Endothelial cell of umbilical vein (primary cell): Measurements from ENCODE around the gene RNF150. TPM values are rescaled to one million over a fixed set of nuclear protein-coding genes. Genes with fewer than 3 reads are reported as not detected.

ENCODE experiments used
- BruUV-seq: library from RNA; stranded (reverse); fragments of 400-500 nt; replicated peaks from 2 replicates; lab custom pipeline; 2021; lab: Mats Ljungman, UMichigan
- CTCF ChIA-PET: fragments of 300-600, 350-600 bp; sonication (Branson Sonifier 250); formaldehyde crosslinking; loops from one replicate; lab custom pipeline; 2021; ENCODE audit warnings: antibody characterized with exemption, inconsistent platforms; lab: Charles Lee
- POLR2A ChIA-PET: fragments of 300-600, 350-600 bp; sonication (Branson Sonifier 250); formaldehyde crosslinking; loops from one replicate; lab custom pipeline; 2021; ENCODE audit warnings: antibody characterized with exemption, inconsistent platforms; lab: Charles Lee
- DNase-seq: peaks from one replicate; pipeline ENCODE4 v3.0.0-alpha.2; 2011; ENCODE audit warnings: low read depth, low spot score
- FAIRE-seq: peaks from 2 replicates; lab custom pipeline; 2011; peaks lifted over from hg19 to GRCh38; lab: Jason Lieb, UNC
- H2AFZ ChIP-seq: 2 replicates; pipeline ENCODE4 v1.6.0; 2012; ENCODE audit warnings: low read depth, low read length, control low read depth, inconsistent platforms
- H3K27ac ChIP-seq: 2 replicates; pipeline ENCODE4 v1.5.1; 2011; ENCODE audit warnings: low read depth, mild to moderate bottlenecking, control low read depth, low read length, moderate library complexity; ENCODE audit not compliant: insufficient read depth
- H3K27me3 ChIP-seq, 2 experiments: 2 replicates each; pipeline versions ENCODE4 v1.6.0 to v1.6.1; 2011; ENCODE audit warnings: low read length in 2 of 2, mixed read lengths in 1 of 2; ENCODE audit not compliant: control insufficient read depth in 2 of 2, insufficient read depth in 2 of 2
- H3K36me3 ChIP-seq, 2 experiments: 2 replicates in 1 of 2; 3 replicates in 1 of 2; pipeline ENCODE4 v1.5.1; 2011; ENCODE audit warnings: low read length in 2 of 2, mild to moderate bottlenecking in 1 of 2, moderate library complexity in 1 of 2; ENCODE audit not compliant: control insufficient read depth in 2 of 2, insufficient read depth in 2 of 2; ENCODE audit errors: extremely low read depth in 1 of 2
- H3K4me1 ChIP-seq: 3 replicates; pipeline ENCODE4 v1.5.1; 2011; ENCODE audit warnings: mild to moderate bottlenecking, low read length; ENCODE audit not compliant: control insufficient read depth, insufficient read depth; ENCODE audit errors: extremely low read depth
- H3K4me2 ChIP-seq: 2 replicates; pipeline ENCODE4 v1.6.1; 2011; ENCODE audit warnings: low read length, control low read depth, mixed read lengths; ENCODE audit not compliant: insufficient read depth
- H3K4me3 ChIP-seq, 3 experiments: fragments of 200-600 bp in 1 of 3; sonication (generic), shearing (Covaris generic) in 1 of 3; replicated peaks in 1 of 3; 2 replicates each; pipeline ENCODE4 v1.5.1; 2011 to 2016; ENCODE audit warnings: control low read depth in 3 of 3, low read length in 3 of 3, mild to moderate bottlenecking in 2 of 3, inconsistent platforms in 1 of 3, low read depth in 1 of 3, moderate library complexity in 1 of 3; ENCODE audit not compliant: insufficient read depth in 1 of 3
- H3K79me2 ChIP-seq: 2 replicates; pipeline ENCODE4 v1.6.0; 2012; ENCODE audit warnings: low read length, inconsistent platforms; ENCODE audit not compliant: control insufficient read depth, insufficient read depth
- H3K9ac ChIP-seq: replicated peaks from 2 replicates; pipeline ENCODE3; 2011; ENCODE audit warnings: low read length, control low read depth; ENCODE audit not compliant: insufficient read depth; ENCODE audit errors: extremely low read depth
- H3K9me1 ChIP-seq: replicated peaks from 3 replicates; pipeline ENCODE4 v1.6.0; 2011; ENCODE audit warnings: mild to moderate bottlenecking, low read length; ENCODE audit not compliant: control insufficient read depth, insufficient read depth; ENCODE audit errors: extremely low read depth
- H3K9me3 ChIP-seq: replicated peaks from 2 replicates; pipeline ENCODE4 v1.5.1; 2012; ENCODE audit warnings: low read length, inconsistent platforms; ENCODE audit not compliant: control insufficient read depth, insufficient read depth
- H4K20me1 ChIP-seq: replicated peaks from 2 replicates; pipeline ENCODE3; 2011; ENCODE audit warnings: mild to moderate bottlenecking, low read length; ENCODE audit not compliant: control insufficient read depth, insufficient read depth; ENCODE audit errors: extremely low read depth
- CTCF ChIP-seq, 2 donors: IDR thresholded peaks; 1 replicate in 1 of 2; 2 replicates in 1 of 2; pipeline ENCODE4 v1.5.1; 2011; ENCODE audit warnings: low read length in 2 of 2, mild to moderate bottlenecking in 2 of 2, moderate library complexity in 2 of 2, control low read depth in 1 of 2, inconsistent platforms in 1 of 2, low read depth in 1 of 2; ENCODE audit not compliant: insufficient read depth in 1 of 2; ENCODE audit errors: extremely low read depth in 1 of 2
- EZH2 ChIP-seq: IDR thresholded peaks from 2 replicates; pipeline ENCODE4 v1.6.1; 2012; ENCODE audit warnings: borderline replicate concordance, low read depth, mild to moderate bottlenecking, moderate library complexity, low read length, inconsistent platforms; ENCODE audit not compliant: severe bottlenecking
- FOS ChIP-seq: IDR thresholded peaks from 2 replicates; pipeline ENCODE4 v1.6.1; 2011; ENCODE audit warnings: mild to moderate bottlenecking, low read length, moderate library complexity, borderline replicate concordance; ENCODE audit not compliant: insufficient read depth
- GATA2 ChIP-seq: IDR thresholded peaks from 2 replicates; pipeline ENCODE4 v1.7.0; 2011; ENCODE audit warnings: low read depth, mild to moderate bottlenecking, moderate library complexity, mixed read lengths, low read length; ENCODE audit not compliant: insufficient read length, insufficient read depth
- JUN ChIP-seq: IDR thresholded peaks from 2 replicates; pipeline ENCODE4 v1.6.1; 2011; ENCODE audit warnings: borderline replicate concordance, low read depth; ENCODE audit not compliant: insufficient read length, insufficient read depth
- MAX ChIP-seq: IDR thresholded peaks from 2 replicates; pipeline ENCODE4 v1.6.1; 2011; ENCODE audit not compliant: insufficient read depth, insufficient read length
- MYC ChIP-seq: IDR thresholded peaks from one replicate; pipeline ENCODE4 v1.6.1; 2011; ENCODE audit warnings: mild to moderate bottlenecking, low read depth, low read length
- POLR2A ChIP-seq: IDR thresholded peaks from 2 replicates; pipeline ENCODE4 v1.6.1; 2012; ENCODE audit warnings: low read depth, mild to moderate bottlenecking, control low read depth, low read length
- POLR2AphosphoS5 ChIP-seq: IDR thresholded peaks from 2 replicates; pipeline ENCODE4 v1.6.1; 2012; ENCODE audit warnings: low read depth, mild to moderate bottlenecking, control low read depth, low read length, moderate library complexity; ENCODE audit not compliant: insufficient read depth
- dilution Hi-C: fragments of 300-500 bp; cut with MboI; formaldehyde crosslinking; loops from one replicate; pipeline ENCODE4 v1.15.0; 2019; ENCODE audit warnings: low sequenced_read_pairs; ENCODE audit not compliant: extremely low pct_ligation_motif_present
- intact Hi-C: fragments of 100-400 bp; cut with micrococcal nuclease; formaldehyde crosslinking; loops from one replicate; pipeline ENCODE4 v1.10.0; 2022
- polyA plus RNA-seq, 4 experiments: library from polyadenylated mRNA; depleted of rRNA in 3 of 4; stranded (reverse) in 3 of 4; unstranded in 1 of 4; fragments of >200 nt; gene quantifications; 2 replicates each; pipeline versions ENCODE4 v1.2.1 to v1.2.3, GENCODE V29; 2011 to 2012; ENCODE audit warnings: missing spikeins in 1 of 4
- total RNA-seq: library from RNA; stranded (reverse); gene quantifications from 2 replicates; pipeline ENCODE4 v1.2.3, GENCODE V29; 2021

Gene RNF150
- total and polyA plus RNA-seq, 2 donors (not counting 3 experiments of a cell fraction or from before 2014, with no cell fraction given) = 0.33 to 0.35 TPM

- ChIA-PET CTCF (no interaction called here), POLR2A (no interaction called here)
- Histone ChIP-seq H3K4me3 (no peak overlapping the region), H3K79me2 (no peaks in the 10 kb centered on the region), H4K20me1 (no peaks in the 10 kb centered on the region), H3K27me3 (no peaks in the 10 kb centered on the region), H3K27ac (no peak overlapping the region), H3K4me1 (no peaks in the 10 kb centered on the region), H3K9ac (no peak overlapping the region), H3K9me1 (no peaks in the 10 kb centered on the region), H3K4me2 (no peak overlapping the region), H3K9me3 (no peaks in the 10 kb centered on the region), H3K36me3 (no peaks in the 10 kb centered on the region), H2AFZ (no peak overlapping the region)
- DNase-seq (no peak), FAIRE-seq (no peak)
- intact Hi-C loops = no loop called here
- dilution Hi-C loops = no loop called here
- BruUV-seq = no TSS peak
- TF ChIP-seq FOS = no peak
- no peak for TF ChIP-seq POLR2AphosphoS5
- TF ChIP-seq MAX = no peak
- no peak for TF ChIP-seq EZH2
- TF ChIP-seq JUN = no peak
- TF ChIP-seq MYC = no peak
- no peak for TF ChIP-seq GATA2
Observed at GRCh38 chr4:141019768-141020167, 113.5 kb downstream of the RNF150 start.

- intact Hi-C loops = no loop called here
- Histone ChIP-seq H3K4me1 (no peaks in the 10 kb centered on the region), H3K27ac (no peak overlapping the region), H3K9me1 (no peaks in the 10 kb centered on the region), H2AFZ (no peak overlapping the region), H3K9ac (no peak overlapping the region), H3K4me3 (no peak overlapping the region), H3K9me3 (no peaks in the 10 kb centered on the region), H3K4me2 (no peak overlapping the region), H3K79me2 (no peaks in the 10 kb centered on the region), H4K20me1 (no peaks in the 10 kb centered on the region), H3K27me3 (no peaks in the 10 kb centered on the region), H3K36me3 (no peaks in the 10 kb centered on the region)
- no peak for FAIRE-seq
- TF ChIP-seq FOS (no peak), MAX (no peak), POLR2A (no peak), MYC (no peak), EZH2 (no peak), POLR2AphosphoS5 (no peak), JUN (no peak), CTCF (IDR thresholded peaks at IDR 0.05; ENCODE audit: extremely low read depth in 1 of 2, insufficient read depth in 1 of 2, low read depth in 1 of 2, low read length in 2 of 2) (no peak), GATA2 (no peak)
- POLR2A ChIA-PET = no interaction called here
- CTCF ChIA-PET = no interaction called here
- dilution Hi-C loops = no loop called here
- no peak for DNase-seq
- no TSS peak for BruUV-seq
Observed at GRCh38 chr4:141016117-141016798, 117.0 kb downstream of the RNF150 start.
